HG02981 (cell line): Measurements from ENCODE around the gene TUT4.

ENCODE experiments used
- ATAC-seq: cut with Tn5 transposase; IDR thresholded peaks from one replicate; pipeline ENCODE4 v1.9.1; 2021; ENCODE audit warnings: mild to moderate bottlenecking, moderate library complexity; ENCODE audit not compliant: unreplicated experiment

TUT4 gene

DNA sequence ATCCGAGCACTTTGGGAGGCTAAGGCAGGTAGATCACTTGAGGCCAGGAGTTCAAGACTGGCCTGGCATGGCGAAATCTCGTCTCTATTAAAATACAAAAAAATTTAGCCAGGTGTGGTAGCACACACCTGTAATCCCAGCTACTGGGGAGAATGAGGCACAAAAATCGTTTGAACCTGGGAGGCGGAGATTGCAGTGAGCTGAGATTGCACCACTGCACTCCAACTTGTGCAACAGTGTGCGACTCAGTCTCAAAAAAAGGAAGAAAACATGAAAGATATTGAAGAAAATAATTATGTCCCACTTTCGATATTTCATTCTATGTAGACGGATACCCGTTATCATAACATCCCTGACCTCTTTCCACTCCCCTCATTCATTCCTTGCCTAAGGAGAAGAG lies 19.2 kb downstream of the TUT4 start:
- ATAC-seq: no peak

DNA sequence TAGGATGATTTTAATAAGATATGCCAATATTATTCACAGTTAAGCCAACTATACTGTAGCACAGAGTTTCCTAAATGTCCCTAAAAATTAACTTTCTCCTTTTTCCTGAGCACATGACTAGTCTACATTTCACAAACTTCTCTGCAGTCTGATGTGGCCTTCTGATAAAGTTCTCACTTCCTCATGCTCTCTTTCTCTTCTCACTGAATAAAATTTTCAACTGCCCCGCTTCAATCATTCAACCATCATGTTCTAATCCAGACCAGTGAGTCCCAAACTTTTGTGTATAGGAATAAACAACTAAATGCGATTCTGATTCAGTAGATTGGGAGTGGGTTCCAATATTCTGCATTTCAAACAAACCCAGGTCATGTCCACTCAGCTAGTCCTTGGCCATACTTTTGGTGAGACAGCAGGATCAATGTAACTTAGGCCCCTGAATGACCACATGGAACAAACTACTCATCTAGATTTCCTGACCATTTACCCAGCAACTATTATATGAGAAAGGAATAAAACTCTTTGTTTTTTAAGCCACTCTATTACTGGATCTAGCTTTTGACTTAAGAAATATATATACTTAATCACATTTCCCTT lies 20.1 kb downstream of the TUT4 start:
- no peak for ATAC-seq

DNA sequence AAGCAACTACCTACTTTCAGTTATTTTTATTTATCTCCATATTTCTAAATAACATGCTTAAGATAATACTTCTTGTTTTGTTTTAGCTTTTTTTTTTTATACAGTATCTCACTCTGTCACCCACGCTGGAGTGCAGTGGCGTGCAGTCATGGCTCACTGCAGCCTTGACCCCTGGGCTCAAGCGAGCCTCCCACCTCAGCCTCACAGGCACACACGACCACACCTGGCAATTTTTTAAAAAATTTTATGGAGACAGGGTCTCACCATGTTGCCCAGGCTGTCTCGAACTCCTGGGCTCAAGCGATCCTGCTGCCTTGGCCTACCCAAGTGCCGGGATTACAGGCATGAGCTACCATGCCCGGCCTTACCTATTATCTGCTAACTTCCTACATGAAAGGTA lies 20.6 kb downstream of the TUT4 start:
- ATAC-seq: no peak

DNA sequence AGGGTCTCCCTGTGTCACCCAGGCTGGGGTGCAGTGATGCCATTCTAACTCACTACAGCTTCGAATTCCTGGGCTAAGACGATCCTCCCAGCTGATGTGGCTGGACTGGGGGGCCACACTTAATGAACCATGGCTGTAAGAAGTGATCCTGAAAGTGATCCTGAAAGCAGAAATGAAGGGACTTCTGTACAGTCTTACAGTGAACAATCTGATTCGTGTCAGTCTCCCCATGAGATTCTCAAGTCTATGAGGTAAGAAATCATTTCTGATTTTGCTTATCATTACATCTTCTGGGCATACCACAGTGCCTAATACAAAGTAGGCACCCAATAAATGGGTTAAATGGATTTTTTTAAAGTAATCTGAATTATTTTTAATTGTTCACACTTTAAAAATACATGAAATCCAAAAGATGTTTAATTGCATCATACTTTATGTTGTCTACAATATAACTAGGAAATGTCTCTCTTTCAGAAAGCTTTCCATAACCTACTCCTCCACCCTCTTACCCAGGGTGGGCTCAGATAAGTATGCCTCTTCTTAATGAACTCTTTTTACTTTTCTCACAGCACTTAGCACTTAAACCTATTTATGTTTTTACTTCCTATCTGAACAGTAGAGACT lies 21.5 kb downstream of the TUT4 start:
- ATAC-seq: no peak

DNA sequence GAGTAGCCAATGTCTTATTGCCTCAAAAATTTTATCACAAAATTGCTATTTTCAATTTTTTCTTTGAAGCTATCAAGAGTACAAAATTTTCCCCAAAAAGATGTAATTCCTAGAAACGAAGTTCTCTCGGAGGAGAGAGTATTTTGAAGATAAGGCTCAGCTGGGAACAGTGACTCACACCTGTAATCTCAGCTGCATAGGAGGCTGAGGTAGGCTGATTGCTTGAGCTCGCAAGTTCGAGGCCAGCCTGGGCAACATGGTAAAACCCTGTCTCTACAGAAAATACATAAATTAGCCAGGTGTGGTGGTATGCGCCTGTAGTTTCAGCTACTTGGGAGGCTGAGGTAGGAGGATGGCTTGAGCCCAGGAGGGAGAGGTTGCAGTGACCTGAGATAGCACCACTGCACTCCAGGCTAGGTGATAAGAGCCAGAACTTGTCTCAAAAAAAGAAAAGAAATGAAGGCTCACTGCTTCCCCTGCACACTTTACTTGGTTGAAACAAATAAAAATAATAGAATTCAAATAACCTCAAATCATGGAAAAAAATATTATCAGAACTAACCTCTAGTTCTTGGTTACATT lies 22.2 kb downstream of the TUT4 start:
- ATAC-seq: no peak

DNA sequence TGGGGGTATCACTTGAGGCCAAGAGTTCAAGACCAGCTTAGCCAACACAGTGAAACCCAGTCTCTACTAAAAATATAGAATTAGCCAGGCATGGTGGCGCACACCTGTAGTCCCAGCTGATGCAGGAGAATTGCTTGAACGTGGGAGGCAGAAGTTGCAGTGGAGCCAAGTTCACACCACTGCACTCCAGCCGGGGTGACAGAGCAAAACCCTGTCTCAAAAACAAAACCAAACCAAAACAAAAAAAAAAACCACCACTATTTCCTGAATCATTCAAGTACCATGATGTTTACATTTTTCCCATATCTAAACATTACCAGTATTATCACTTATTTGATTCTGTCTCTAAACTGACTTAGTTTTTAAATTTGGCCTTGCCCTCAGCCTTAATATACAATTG lies 29.5 kb downstream of the TUT4 start:
- ATAC-seq: no peak

DNA sequence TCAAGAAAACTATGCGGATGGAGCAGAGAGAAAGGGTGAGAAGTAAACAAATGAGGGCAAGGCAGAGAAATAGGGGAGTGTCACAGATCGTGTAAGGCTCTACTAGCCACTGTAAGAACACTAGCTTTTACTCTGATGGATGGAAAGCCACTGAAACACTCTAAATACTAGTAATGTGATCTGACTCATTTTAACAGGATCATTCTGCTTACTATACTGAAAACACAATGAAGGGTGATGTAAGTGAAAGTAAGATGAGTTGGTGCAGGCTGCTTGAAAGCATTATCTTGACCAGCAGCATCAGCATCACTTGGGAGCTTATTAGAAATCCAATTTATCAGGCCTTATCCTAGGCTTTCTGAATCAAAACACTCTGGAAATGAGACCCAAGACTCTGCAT lies 32.7 kb downstream of the TUT4 start:
- no peak for ATAC-seq

DNA sequence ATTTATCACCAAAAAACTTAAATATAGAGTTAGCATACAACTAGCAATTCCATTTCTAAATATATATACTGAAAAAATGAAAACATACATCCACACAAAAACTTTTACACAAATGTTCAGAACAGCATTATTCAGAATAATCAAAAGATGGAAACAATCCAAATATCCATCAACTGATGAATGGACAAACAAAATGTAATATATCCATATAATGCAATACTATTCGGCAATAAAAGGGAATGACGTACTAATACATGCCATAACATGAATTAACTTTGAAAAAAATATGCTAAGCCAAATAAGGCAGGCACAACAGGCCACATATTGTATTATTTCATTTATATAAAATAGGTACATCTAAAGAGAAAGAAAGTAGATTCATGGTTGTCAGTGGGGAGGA lies 33.9 kb downstream of the TUT4 start:
- ATAC-seq: no peak

DNA sequence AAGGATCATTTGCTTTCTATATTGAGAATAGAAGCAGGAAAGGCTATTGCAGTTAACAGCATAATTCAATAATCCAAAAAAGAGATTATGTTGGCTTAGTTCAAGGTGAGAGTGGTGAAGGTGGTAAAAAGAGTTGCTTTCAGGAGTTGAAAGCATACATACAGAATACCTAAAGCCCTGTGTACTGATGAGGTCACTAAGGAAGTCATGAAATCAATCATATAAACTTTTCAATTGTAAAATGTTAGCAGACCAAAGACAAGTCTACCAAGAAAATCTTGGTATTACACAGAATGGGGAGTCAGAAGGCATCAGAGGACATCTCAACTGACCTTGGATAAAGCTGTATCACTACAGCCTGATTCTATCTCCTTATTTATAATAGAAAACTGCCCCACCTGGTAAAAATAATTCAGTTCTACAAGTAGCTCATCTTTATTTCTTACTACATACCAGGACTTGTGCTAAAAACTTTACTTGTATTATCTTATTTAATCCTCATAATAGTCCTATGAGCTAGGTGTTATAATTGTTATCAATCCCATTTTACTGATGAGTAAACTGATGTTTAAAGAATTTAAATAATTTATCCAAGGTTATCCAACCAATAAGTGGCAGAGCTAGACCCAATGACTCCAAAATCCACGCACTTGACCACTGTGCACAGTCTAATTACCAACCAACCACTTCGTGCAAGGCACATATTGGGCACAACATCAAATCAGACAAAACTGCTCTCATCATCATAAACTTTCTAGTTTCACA lies 40.9 kb downstream of the TUT4 start:
- no peak for ATAC-seq

DNA sequence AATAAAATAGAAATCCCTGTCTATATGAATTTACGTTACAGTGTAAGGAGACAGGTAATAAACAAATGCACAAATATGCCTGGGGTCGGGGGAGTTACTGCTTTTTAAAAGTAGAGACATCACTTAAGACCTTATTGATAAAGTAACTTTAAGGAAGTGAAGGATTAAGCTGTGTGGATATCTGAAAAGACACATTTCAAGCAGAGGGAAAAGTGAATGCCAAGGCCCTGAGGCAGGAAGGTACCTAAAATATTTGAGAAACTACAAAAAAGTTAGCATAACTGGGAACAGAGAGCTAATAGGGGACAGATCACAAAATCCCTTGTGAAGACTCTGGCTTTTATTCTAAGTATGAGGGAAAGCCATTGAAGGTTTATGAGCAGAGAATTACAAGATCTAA lies 41.5 kb downstream of the TUT4 start:
- ATAC-seq: no peak

DNA sequence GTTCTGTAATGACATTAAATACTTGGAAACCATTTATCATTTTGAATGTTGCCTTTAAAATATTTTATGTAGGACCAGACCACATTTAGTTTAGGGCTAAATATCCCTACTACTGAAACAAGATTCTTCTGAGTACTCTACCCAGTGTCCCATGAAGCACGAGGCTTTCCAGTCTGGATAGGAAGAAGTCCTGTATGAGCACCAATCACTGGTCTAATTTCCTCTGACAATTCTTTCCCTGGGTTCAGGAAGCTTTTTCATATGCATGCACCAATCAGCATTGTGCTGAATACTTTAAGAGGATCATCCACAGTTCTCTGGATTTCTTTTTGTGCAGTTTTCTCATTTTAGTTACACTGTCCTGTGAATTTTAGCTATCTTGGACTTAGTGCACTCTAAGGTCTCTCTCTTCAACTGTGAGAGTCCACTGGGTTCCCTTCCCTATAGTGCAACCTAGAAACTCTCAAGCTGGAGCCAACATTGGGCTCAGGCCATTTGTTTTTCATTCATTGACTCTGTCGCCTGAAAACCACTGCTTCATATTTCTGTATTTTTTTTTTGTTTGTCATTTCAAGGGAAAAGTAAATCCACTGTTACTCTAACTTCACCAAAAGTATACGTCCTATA lies 45.9 kb downstream of the TUT4 start:
- ATAC-seq: no peak

DNA sequence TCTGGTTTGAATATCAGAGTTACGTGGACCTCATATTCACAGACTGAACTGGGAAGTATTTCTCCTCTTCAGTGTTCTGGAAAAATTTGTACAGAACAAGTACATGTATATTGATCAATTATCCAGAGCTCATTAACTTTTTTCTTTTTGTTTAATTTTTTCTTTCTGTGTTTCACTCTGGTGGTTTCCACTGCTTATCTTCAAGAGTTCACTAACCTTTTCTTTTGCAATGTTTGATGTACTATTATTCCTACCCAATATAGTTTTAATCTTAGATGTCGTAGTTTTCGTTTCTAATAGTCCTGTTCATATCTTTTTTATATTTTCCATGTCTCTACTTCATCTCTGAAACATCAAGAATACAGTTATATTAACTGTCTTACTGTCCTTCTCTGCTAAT lies 46.5 kb downstream of the TUT4 start:
- ATAC-seq: no peak

DNA sequence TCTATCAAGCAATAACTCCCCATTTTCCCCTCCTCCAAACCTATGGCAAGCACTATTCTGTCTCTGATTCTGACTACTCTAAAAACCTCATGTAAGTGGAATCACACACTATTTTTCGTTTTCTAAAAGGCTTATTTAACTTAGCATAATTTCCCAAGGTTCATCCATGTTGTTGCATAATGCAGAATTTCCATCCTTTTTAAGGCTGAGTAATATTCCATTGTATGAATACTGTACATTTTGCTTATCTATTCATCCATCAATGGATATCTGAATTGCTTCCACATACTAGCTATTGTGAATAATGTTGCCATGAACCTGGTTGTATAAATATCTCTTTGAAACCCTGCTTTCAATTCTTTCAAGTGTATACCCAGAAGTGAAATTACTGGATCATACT lies 48.2 kb downstream of the TUT4 start:
- no peak for ATAC-seq

DNA sequence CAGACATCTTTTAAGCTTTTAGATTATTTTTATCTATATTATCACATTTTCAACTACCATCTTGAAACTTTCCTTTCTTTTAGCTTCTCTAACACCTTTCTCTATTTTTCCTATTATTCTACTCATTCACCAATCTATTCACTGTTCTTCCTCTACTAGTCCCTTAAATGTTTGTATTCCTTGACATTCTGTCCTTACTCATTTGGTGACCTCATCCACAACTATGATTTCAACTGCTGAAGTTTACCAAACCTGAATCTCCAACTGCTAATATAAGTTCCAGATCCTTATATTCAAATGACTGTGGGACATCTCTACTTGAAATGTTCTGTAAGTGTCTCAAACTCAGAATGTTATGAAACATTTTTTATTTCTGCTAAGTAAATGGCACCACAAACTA lies 49.2 kb downstream of the TUT4 start:
- no peak for ATAC-seq

DNA sequence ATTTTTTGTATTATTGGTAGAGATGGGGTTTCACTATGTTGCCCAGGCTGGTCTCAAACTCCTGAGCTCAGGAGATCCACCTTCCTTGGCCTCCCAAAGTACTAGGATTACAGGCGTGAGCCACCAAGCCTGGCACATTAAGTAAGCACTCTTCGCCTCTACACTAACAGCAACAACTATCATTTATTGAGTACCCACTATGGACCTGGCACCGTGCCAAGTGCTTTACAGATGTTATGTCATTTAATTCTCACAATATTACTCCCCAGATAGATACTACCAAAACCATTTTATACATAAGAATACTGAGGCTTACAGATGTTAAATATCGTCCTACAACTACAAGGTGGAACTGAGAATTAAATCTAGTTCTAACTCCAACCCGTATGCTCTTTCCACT lies 50.1 kb downstream of the TUT4 start:
- ATAC-seq: no peak

DNA sequence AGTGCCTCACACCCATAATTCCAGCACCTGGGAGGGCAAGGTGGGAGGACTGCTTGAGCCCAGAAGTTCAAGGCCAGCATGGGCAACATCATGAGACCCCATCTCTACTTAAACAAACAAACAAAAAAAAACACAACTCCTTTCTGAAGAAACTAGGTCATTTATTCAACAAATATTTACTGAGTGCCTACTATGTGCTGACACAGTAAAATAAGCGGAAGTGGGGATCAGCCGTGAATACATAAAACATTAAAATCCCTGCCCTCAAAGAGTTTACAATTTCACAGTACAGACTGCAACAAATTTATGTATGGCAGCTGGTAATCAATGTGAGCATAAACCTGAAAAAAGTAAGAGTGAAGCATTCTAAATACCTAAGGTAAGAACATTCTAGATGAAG lies 65.3 kb downstream of the TUT4 start:
- ATAC-seq: no peak

DNA sequence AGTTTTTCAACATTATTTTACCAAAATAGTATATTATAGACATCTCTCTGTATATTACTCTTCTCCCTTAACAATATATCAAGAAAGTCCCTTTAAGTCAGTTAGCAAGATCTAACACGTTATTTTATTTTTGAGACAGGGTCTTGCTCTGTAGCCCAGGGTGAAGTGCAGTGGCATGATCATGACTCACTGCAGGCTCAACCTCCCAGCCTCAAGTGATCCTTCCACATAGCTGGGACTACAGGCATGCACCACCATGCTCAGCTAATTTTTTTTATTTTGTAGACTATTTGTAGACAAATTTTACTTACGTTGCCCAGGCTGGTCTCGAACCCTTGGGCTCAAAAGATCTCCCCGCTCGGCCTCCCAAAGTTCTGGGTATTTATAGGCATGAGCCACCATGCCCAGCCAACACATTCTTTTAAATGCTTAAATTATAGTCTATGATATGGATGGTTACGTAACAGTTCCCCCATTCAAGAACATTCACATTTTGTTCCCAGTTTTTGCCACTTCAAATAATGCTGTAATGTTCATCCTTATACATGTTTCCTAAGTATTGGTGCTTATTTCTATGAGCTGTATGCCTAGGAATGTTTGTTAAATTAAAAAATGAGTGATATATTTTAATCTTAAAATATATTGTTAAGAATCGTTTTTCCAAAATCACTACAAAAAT lies 70.4 kb downstream of the TUT4 start:
- ATAC-seq: no peak

DNA sequence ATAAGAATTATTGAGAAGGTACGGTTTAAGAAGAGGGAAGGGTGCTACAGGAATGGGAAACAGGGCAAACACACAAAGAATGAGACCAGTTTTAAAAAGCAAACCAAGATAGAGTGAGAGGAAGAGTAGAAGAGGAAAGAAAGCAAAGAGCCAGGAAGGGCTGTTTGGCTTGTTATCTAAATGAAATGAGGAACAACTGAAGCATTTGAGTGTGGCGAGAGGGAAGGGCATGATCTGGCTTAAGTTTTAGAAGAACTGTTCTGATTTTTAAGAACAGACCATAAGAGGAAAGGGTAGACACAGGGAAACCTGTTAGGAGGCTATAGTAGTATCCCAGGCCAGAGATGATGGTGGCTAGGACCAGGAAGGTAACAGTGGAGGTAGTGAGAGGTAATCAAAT lies 73.8 kb downstream of the TUT4 start:
- ATAC-seq: no peak

DNA sequence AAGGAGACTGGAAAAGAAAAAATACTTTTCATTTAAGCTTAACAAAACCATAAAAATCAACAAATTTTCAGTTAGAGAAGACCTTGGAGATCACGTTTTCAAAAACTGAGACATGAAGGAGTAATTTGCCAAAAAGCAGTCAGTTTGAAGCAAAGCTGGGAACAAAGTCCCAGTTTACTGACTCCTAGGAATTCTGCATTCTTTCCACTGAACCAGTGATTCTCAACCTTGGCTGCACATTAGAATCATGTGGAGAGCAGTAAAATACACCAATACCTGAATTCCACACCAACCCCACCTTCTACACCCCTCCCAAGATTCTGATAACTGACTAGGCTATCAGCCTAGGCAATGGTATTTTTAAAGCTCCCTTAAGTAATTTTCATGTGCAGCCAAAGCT lies 75.0 kb downstream of the TUT4 start:
- no peak for ATAC-seq

DNA sequence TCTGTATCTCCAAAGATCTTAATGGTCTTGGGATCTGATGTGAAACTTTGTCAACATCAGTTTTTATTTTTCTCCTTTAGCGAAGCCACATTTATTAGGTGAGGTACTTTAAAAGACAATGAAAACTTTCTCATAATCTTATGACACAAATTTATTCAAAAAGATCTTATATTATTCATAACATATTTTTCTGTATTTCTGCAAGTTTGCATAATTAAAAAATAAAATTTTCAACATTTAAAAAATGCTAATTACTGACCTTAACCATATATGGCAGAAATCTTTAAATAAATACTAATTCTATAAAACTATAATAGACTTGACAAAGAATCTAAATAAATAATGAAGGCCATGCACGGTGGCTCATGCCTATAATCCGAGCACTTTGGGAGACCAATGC lies 75.9 kb downstream of the TUT4 start:
- ATAC-seq: no peak

DNA sequence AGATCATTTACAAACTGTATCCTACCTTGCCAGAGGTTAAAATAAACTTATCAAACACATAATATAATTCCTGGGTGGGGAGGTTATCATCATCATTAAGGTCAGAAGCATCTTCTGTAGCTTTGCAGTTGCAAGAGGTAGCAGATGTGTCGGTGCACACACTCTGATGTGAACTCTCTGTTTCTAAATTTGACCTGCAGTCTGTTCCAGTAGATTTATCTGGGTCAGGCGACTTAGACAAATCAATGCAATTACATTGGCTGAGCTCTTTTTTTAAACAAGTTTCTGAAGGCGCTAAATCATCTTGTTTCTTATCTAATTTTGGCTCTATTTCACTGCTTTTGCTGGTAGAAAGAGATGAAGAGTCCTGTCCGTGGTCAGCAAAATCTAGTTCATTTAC lies 78.1 kb downstream of the TUT4 start:
- ATAC-seq: no peak
